Spleen (tissue), 11 donors: ENCODE measurements around the gene ZNF474. TPM values are rescaled to one million over a fixed set of nuclear protein-coding genes. Genes with fewer than 3 reads are reported as not detected.
A peak's percentile ranks its signal among the peaks of the same experiment; 100 is the strongest.

Source experiments
- DNase-seq: peaks from one replicate; pipeline ENCODE4 v3.0.0-alpha.2; 2020
- H3K27ac ChIP-seq, 8 donors: fragments of 200-600 bp; sonication (generic) in 7 of 8; 1 replicate in 4 of 8; 2 replicates in 4 of 8; pipeline versions ENCODE4 v1.5.0 to v1.8.0; 2016 to 2021; ENCODE audit warnings: inconsistent platforms in 4 of 8, mild to moderate bottlenecking in 4 of 8, moderate library complexity in 1 of 8
- H3K27me3 ChIP-seq, 7 donors: fragments of 200-600 bp; sonication (generic) in 6 of 7; replicated peaks in 1 of 7; 1 replicate in 4 of 7; 2 replicates in 3 of 7; pipeline versions ENCODE4 v1.5.0 to v1.8.0; 2016 to 2021; ENCODE audit warnings: inconsistent platforms in 3 of 7, mild to moderate bottlenecking in 1 of 7
- H3K36me3 ChIP-seq, 6 donors: fragments of 200-600 bp; sonication (generic) in 5 of 6; 1 replicate in 4 of 6; 2 replicates in 2 of 6; pipeline versions ENCODE4 v1.5.0 to v1.8.0; 2016 to 2021; ENCODE audit warnings: inconsistent platforms in 2 of 6
- H3K4me1 ChIP-seq, 6 donors: fragments of 200-600 bp; sonication (generic) in 5 of 6; 1 replicate in 3 of 6; 2 replicates in 3 of 6; pipeline versions ENCODE4 v1.5.0 to v1.8.0; 2016 to 2021; ENCODE audit warnings: inconsistent platforms in 3 of 6
- H3K4me3 ChIP-seq, 8 donors: fragments of 200-600 bp; sonication (generic) in 7 of 8; 1 replicate in 4 of 8; 2 replicates in 4 of 8; pipeline versions ENCODE4 v1.5.0 to v1.8.0; 2016 to 2021; ENCODE audit warnings: inconsistent platforms in 4 of 8, mild to moderate bottlenecking in 4 of 8, moderate library complexity in 2 of 8
- H3K9me3 ChIP-seq, 8 donors: fragments of 200-600 bp; sonication (generic) in 7 of 8; 1 replicate in 4 of 8; 2 replicates in 4 of 8; pipeline versions ENCODE4 v1.5.0 to v1.8.0; 2016 to 2021; ENCODE audit warnings: inconsistent platforms in 4 of 8
- CTCF ChIP-seq, 11 experiments: fragments of 200-600 bp in 7 of 11; fragments of 450-650 bp in 4 of 11; sonication (generic) in 4 of 11; IDR thresholded peaks in 8 of 11; conservative IDR thresholded peaks in 3 of 11; 1 replicate in 7 of 11; 2 replicates in 4 of 11; pipeline versions ENCODE4 v1.4.0 to v1.8.0; 2016 to 2021; ENCODE audit warnings: antibody characterized with exemption in 11 of 11, inconsistent platforms in 4 of 11, mild to moderate bottlenecking in 1 of 11
- POLR2A ChIP-seq, 3 donors: fragments of 450-650 bp; IDR thresholded peaks; one replicate each; pipeline ENCODE4 v1.5.1; 2017; ENCODE audit warnings: antibody characterized with exemption in 3 of 3, mild to moderate bottlenecking in 1 of 3
- POLR2AphosphoS5 ChIP-seq, 3 donors: sonication (generic); formaldehyde crosslinking; IDR thresholded peaks; one replicate each; pipeline ENCODE4 v1.5.1; 2017; ENCODE audit warnings: antibody characterized with exemption in 3 of 3
- WGBS, 5 donors: extraction: QIAGEN DNeasy Blood & Tissue Kit in 3 of 5; methylation state at CpG; one replicate each; pipeline versions ENCODE4 v1.1.5 to v1.1.7; 2013 to 2018; 5-methylcytosine and 5-hydroxymethylcytosine counted together
- intact Hi-C: fragments of 100-400 bp; cut with DNase I; formaldehyde crosslinking; loops from one replicate; pipeline ENCODE4 v1.15.0; 2023; ENCODE audit warnings: low total_unique reads
- polyA plus RNA-seq, 3 donors: library from polyadenylated mRNA; stranded (reverse); fragments of 200-250 nt; gene quantifications; one replicate each; pipeline ENCODE4 v1.2.1, GENCODE V29; 2013
- total RNA-seq, 7 donors: library from RNA; depleted of rRNA in 3 of 7; stranded (reverse); fragments of >200 nt in 3 of 7; fragmentation: NEBNext Ultra II Directional in 4 of 7; extraction: Animal tissue kit (Norgen Biotek cat#: 25700) in 4 of 7; gene quantifications; one replicate each; pipeline versions ENCODE4 v1.1.0 to v1.2.1, GENCODE V29; 2016 to 2021
- donor health status: healthy with polysubstance abuse.
- donor health status: DM: no; HTN: no; CAD: no; lungs with moderate emphysema.
- donor health status: DM: no; HTN: no; CAD: no.
- donor health status: Bipolar disorder and iron deficiency.
- donor health status: healthy.
- donor health status: DM: no; HTN: no; CAD: no.
- donor health status: DM: yes; HTN: yes; CAD: no.

The ZNF474 gene
- total and polyA plus RNA-seq, 10 donors: 0.05 to 0.60 (median 0.42) TPM; not detected in 5

- Histone ChIP-seq H3K27me3 (no peaks in the 10 kb centered on the region), H3K9me3 (no peaks in the 10 kb centered on the region), H3K27ac (no peak overlapping the region), H3K4me3 (no peak overlapping the region), H3K36me3 (no peaks in the 10 kb centered on the region), H3K4me1 (peaks cover 0 to 6% (median 0%) of the 10 kb centered on the region in 6 donors)
- TF ChIP-seq POLR2AphosphoS5 (IDR thresholded peaks at IDR 0.05) (no peak), POLR2A (IDR thresholded peaks at IDR 0.05) (no peak), CTCF (IDR thresholded peaks at IDR 0.05 in 8 of 11, conservative IDR thresholded peaks at IDR 0.05 in 3 of 11) (no peak)
- DNase-seq: no peak
- intact Hi-C loops: no loop called here
Measured at GRCh38 chr5:122175852-122176251, 46.5 kb downstream of the ZNF474 start.

GRCh38 chr5:122177161-122177560 lies 47.8 kb downstream of the ZNF474 start:
- intact Hi-C loops: no loop called here
- DNase-seq: no peak
- H3K27ac ChIP-seq: no peak overlapping the region
- H3K36me3 ChIP-seq: no peaks in the 10 kb centered on the region
- no peaks in the 10 kb centered on the region for H3K27me3 ChIP-seq
- peaks cover 0 to 12% (median 0%) of the 10 kb centered on the region in 6 donors for H3K4me1 ChIP-seq
- TF ChIP-seq POLR2A (IDR thresholded peaks at IDR 0.05): no peak
- no peak for TF ChIP-seq POLR2AphosphoS5 (IDR thresholded peaks at IDR 0.05)
- no peak for TF ChIP-seq CTCF (IDR thresholded peaks at IDR 0.05 in 8 of 11, conservative IDR thresholded peaks at IDR 0.05 in 3 of 11)
- H3K9me3 ChIP-seq: no peaks in the 10 kb centered on the region
- H3K4me3 ChIP-seq: no peak overlapping the region
- 89 to 96% (median 91%) methylated on average over 2 of the region's 2 CpGs for WGBS, 5 donors

- DNase-seq: no peak
- no peaks in the 10 kb centered on the region for H3K27me3 ChIP-seq
- intact Hi-C loops: no loop called here
- peaks cover 0 to 25% (median 5%) of the 10 kb centered on the region in 6 donors for H3K4me1 ChIP-seq
- 51 to 75% (median 63%) methylated on average over 1 of the region's 1 CpG for WGBS, 5 donors
- no peak overlapping the region for H3K4me3 ChIP-seq
- H3K36me3 ChIP-seq: no peaks in the 10 kb centered on the region
- H3K9me3 ChIP-seq: no peaks in the 10 kb centered on the region
- TF ChIP-seq POLR2AphosphoS5 (IDR thresholded peaks at IDR 0.05) (no peak), POLR2A (IDR thresholded peaks at IDR 0.05) (no peak), CTCF (IDR thresholded peaks at IDR 0.05 in 8 of 11, conservative IDR thresholded peaks at IDR 0.05 in 3 of 11) (no peak)
- H3K27ac ChIP-seq: no peak overlapping the region
Measured at GRCh38 chr5:122179701-122180100, 50.4 kb downstream of the ZNF474 start.

- no peaks in the 10 kb centered on the region for H3K9me3 ChIP-seq
- intact Hi-C loops: no loop called here
- WGBS, 5 donors: 86 to 92% (median 89%) methylated on average over 6 of the region's 6 CpGs
- peaks cover 0 to 25% (median 5%) of the 10 kb centered on the region in 6 donors for H3K4me1 ChIP-seq
- TF ChIP-seq POLR2A (IDR thresholded peaks at IDR 0.05): no peak
- TF ChIP-seq POLR2AphosphoS5 (IDR thresholded peaks at IDR 0.05): no peak
- no peak for TF ChIP-seq CTCF (IDR thresholded peaks at IDR 0.05 in 8 of 11, conservative IDR thresholded peaks at IDR 0.05 in 3 of 11)
- H3K36me3 ChIP-seq: no peaks in the 10 kb centered on the region
- peak overlapping the region in 1 of 8 donors; percentile 33 for H3K27ac ChIP-seq
- no peak overlapping the region for H3K4me3 ChIP-seq
- DNase-seq: no peak
- H3K27me3 ChIP-seq: no peaks in the 10 kb centered on the region
Measured at GRCh38 chr5:122180146-122180712, 50.9 kb downstream of the ZNF474 start.
